Endothelial cell of umbilical vein (primary cell): ENCODE data around the gene RANBP3.
"Not testable (repeated sequence)": the region's sequence is repeated elsewhere in the genome, so short reads cannot be mapped to it uniquely, and the experiment has no call there.

Experiments used
- EZH2 ChIP-seq: IDR thresholded peaks from 2 replicates; pipeline ENCODE4 v1.6.1; 2012; ENCODE audit warnings: borderline replicate concordance, low read depth, mild to moderate bottlenecking, moderate library complexity, low read length, inconsistent platforms; ENCODE audit not compliant: severe bottlenecking
- FOS ChIP-seq: IDR thresholded peaks from 2 replicates; pipeline ENCODE4 v1.6.1; 2011; ENCODE audit warnings: mild to moderate bottlenecking, low read length, moderate library complexity, borderline replicate concordance; ENCODE audit not compliant: insufficient read depth
- GATA2 ChIP-seq: IDR thresholded peaks from 2 replicates; pipeline ENCODE4 v1.7.0; 2011; ENCODE audit warnings: low read depth, mild to moderate bottlenecking, moderate library complexity, mixed read lengths, low read length; ENCODE audit not compliant: insufficient read length, insufficient read depth
- JUN ChIP-seq: IDR thresholded peaks from 2 replicates; pipeline ENCODE4 v1.6.1; 2011; ENCODE audit warnings: borderline replicate concordance, low read depth; ENCODE audit not compliant: insufficient read length, insufficient read depth
- MYC ChIP-seq: IDR thresholded peaks from one replicate; pipeline ENCODE4 v1.6.1; 2011; ENCODE audit warnings: mild to moderate bottlenecking, low read depth, low read length
- POLR2A ChIP-seq: IDR thresholded peaks from 2 replicates; pipeline ENCODE4 v1.6.1; 2012; ENCODE audit warnings: low read depth, mild to moderate bottlenecking, control low read depth, low read length
- POLR2AphosphoS5 ChIP-seq: IDR thresholded peaks from 2 replicates; pipeline ENCODE4 v1.6.1; 2012; ENCODE audit warnings: low read depth, mild to moderate bottlenecking, control low read depth, low read length, moderate library complexity; ENCODE audit not compliant: insufficient read depth
- TF ChIP-seq, protein P1 (sequence below), 2 donors: IDR thresholded peaks; 1 replicate in 1 of 2; 2 replicates in 1 of 2; pipeline ENCODE4 v1.5.1; 2011; ENCODE audit warnings: low read length in 2 of 2, mild to moderate bottlenecking in 2 of 2, moderate library complexity in 2 of 2, control low read depth in 1 of 2, inconsistent platforms in 1 of 2, low read depth in 1 of 2; ENCODE audit not compliant: insufficient read depth in 1 of 2; ENCODE audit errors: extremely low read depth in 1 of 2
- TF ChIP-seq, protein P2 (sequence below): IDR thresholded peaks from 2 replicates; pipeline ENCODE4 v1.6.1; 2011; ENCODE audit not compliant: insufficient read depth, insufficient read length

DNA sequence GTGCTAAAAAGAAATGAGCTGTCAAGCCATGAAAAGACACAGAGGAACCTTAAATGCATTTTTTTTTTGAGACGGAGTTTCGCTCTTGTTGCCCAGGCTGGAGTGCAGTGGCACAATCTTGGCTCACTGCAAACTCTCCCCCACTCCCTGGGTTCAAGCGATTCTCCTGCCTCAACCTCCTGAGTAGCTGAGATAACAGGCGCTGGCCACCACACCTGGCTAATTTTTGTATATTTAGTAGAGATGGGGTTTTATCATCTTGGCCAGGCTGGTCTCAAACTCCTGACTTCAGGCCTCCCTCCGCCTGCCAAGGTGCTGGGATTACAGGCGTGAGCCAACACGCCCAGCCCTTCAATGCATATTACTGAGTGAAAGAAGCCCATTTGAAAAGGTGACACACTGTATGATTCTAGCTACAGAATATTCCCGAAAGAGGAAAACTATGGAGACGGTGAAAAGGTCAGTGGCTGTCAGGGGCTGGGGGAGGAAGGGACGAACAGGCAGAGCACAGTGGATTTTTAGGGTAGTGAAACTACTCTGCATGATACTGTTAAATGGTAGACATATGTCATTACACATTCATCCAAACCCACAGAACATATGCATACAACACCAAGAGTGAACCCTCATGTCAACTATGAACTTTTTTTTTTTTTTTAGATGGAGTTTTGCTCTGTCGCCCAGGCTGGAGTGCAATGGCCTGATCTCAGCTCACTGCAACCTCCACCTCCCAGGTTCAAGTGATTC lies 93.7 kb downstream of the RANBP3 start:
- TF ChIP-seq, protein P1, sequence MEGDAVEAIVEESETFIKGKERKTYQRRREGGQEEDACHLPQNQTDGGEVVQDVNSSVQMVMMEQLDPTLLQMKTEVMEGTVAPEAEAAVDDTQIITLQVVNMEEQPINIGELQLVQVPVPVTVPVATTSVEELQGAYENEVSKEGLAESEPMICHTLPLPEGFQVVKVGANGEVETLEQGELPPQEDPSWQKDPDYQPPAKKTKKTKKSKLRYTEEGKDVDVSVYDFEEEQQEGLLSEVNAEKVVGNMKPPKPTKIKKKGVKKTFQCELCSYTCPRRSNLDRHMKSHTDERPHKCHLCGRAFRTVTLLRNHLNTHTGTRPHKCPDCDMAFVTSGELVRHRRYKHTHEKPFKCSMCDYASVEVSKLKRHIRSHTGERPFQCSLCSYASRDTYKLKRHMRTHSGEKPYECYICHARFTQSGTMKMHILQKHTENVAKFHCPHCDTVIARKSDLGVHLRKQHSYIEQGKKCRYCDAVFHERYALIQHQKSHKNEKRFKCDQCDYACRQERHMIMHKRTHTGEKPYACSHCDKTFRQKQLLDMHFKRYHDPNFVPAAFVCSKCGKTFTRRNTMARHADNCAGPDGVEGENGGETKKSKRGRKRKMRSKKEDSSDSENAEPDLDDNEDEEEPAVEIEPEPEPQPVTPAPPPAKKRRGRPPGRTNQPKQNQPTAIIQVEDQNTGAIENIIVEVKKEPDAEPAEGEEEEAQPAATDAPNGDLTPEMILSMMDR (IDR thresholded peaks at IDR 0.05; ENCODE audit: extremely low read depth in 1 of 2, insufficient read depth in 1 of 2, low read depth in 1 of 2, low read length in 2 of 2), result not testable (repeated sequence)
- TF ChIP-seq MYC, POLR2A, FOS, EZH2, POLR2AphosphoS5, JUN, GATA2: not testable (repeated sequence)
- TF ChIP-seq, protein P2, sequence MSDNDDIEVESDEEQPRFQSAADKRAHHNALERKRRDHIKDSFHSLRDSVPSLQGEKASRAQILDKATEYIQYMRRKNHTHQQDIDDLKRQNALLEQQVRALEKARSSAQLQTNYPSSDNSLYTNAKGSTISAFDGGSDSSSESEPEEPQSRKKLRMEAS, result not testable (repeated sequence)
